ENCODE data around the gene GAS2L3. TPM values are rescaled to one million over a fixed set of nuclear protein-coding genes. Genes with fewer than 3 reads are reported as not detected.

Gene GAS2L3
- total and polyA plus RNA-seq, 2 of the 8 experiments (the other 6 are each of a cell fraction or from before 2014, with no cell fraction given), result 2.1 to 19.3 TPM

DNA sequence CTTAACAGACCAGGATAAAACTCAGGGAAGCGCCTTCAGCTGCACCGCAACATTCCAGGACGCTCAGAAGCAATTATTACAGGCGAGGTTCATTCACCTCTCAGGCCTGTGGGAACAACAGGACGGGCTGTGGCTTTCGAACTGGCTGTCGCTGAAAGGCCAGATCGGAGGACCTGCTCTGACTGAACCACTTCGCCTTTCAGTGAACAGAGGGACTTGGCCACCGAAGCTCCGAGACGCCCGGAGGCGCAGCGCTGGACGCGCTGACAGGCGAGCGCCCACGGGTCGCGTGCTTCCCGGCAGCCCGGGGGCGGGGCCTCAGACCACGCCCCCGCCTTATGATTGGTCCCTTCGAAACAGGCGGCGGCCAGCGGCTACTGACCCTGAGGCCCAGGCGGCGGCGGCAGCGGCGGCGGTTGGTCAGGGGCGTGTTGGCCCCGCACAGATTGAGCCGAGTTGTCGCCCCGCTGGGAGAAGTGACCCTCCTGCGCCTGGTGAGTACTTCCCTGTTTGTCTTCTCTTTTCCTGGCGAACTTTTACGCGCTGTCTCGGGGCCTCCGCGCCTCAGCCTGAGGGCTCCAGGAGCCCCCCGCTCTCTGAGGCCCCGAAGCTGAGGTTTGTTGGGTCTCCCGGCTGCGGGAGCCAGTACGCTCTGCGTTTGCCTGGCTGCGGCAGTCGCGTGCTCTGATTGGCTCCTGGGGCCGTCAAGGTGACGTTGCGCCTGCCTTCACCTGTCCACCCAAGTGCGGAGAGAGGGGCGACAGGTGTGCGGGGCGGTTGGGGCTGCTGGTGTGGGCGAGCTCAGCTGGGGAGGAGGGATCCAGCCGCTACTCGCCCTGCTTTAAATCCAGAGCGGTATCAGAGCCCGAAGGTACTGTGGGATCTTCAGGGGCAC, at the start of gene GAS2L3 (continued):
- TF ChIP-seq HDAC6 (IDR thresholded peaks at IDR 0.05; ENCODE audit: low read depth, low read length) (no peak), CEBPB (IDR thresholded peaks at IDR 0.05; ENCODE audit: low read depth, low read length) (no peak), SP4 (IDR thresholded peaks at IDR 0.05; ENCODE audit: low read length) (peak; percentile 82), KDM4A (IDR thresholded peaks at IDR 0.05; ENCODE audit: low read depth, low read length, severe bottlenecking) (peak; percentile 73), BRCA1 (IDR thresholded peaks at IDR 0.05; ENCODE audit: low read depth, low read length) (no peak), FOSL1 (IDR thresholded peaks at IDR 0.05; ENCODE audit: insufficient read depth, low read depth, low read length) (no peak), CTBP2 (IDR thresholded peaks at IDR 0.05; ENCODE audit: borderline replicate concordance, insufficient read depth, insufficient read length, low read length) (no peak), CBX5 (IDR thresholded peaks at IDR 0.05; ENCODE audit: low read depth, low read length) (no peak), TAF7 (optimal IDR thresholded peaks at IDR 0.05; ENCODE audit: borderline replicate concordance, low read depth, low read length) (peak; percentile 10), ASH2L (IDR thresholded peaks at IDR 0.05; ENCODE audit: low read length) (peak; percentile 90), POLR2AphosphoS5 (IDR thresholded peaks at IDR 0.05; ENCODE audit: low read depth, low read length) (peak; percentile 61; the same call in 1 of the 2 replicates), RAD21 (IDR thresholded peaks at IDR 0.05 in 1 of 2, conservative IDR thresholded peaks at IDR 0.05 in 1 of 2; ENCODE audit: low read depth in 2 of 2, low read length in 2 of 2) (no peak), CHD2 (IDR thresholded peaks at IDR 0.05; ENCODE audit: low read length) (peak; percentile 63; the same call in 1 of the 2 replicates), POU5F1 (IDR thresholded peaks at IDR 0.05; ENCODE audit: low read depth, low read length) (no peak), BCL11A (IDR thresholded peaks at IDR 0.05; ENCODE audit: low read depth in 2 of 2, low read length in 2 of 2) (no peak), EZH2 (IDR thresholded peaks at IDR 0.05; ENCODE audit: low read depth, low read length, severe bottlenecking) (no peak)
- TF ChIP-seq, protein P1, sequence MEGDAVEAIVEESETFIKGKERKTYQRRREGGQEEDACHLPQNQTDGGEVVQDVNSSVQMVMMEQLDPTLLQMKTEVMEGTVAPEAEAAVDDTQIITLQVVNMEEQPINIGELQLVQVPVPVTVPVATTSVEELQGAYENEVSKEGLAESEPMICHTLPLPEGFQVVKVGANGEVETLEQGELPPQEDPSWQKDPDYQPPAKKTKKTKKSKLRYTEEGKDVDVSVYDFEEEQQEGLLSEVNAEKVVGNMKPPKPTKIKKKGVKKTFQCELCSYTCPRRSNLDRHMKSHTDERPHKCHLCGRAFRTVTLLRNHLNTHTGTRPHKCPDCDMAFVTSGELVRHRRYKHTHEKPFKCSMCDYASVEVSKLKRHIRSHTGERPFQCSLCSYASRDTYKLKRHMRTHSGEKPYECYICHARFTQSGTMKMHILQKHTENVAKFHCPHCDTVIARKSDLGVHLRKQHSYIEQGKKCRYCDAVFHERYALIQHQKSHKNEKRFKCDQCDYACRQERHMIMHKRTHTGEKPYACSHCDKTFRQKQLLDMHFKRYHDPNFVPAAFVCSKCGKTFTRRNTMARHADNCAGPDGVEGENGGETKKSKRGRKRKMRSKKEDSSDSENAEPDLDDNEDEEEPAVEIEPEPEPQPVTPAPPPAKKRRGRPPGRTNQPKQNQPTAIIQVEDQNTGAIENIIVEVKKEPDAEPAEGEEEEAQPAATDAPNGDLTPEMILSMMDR (IDR thresholded peaks at IDR 0.05; ENCODE audit: control extremely low read depth in 1 of 3, insufficient read depth in 1 of 3, low read depth in 1 of 3, low read length in 3 of 3), result no peak
- TF ChIP-seq, protein P2, sequence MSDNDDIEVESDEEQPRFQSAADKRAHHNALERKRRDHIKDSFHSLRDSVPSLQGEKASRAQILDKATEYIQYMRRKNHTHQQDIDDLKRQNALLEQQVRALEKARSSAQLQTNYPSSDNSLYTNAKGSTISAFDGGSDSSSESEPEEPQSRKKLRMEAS (IDR thresholded peaks at IDR 0.05), result peak; percentile 69
- TF ChIP-seq, protein P3, sequence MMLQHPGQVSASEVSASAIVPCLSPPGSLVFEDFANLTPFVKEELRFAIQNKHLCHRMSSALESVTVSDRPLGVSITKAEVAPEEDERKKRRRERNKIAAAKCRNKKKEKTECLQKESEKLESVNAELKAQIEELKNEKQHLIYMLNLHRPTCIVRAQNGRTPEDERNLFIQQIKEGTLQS (IDR thresholded peaks at IDR 0.05; ENCODE audit: insufficient read depth, low read depth, low read length), result no peak
